HepG2 (cell line): Measurements from ENCODE around the gene STUB1. TPM values are rescaled to one million over a fixed set of nuclear protein-coding genes. Genes with fewer than 3 reads are reported as not detected.

ENCODE experiments used
- BHLHE40 ChIP-seq: IDR thresholded peaks from 2 replicates; pipeline ENCODE4 v1.6.1; 2011; ENCODE audit warnings: low read length, improper control_type of control experiment
- CC2D1A ChIP-seq: sonication (generic); formaldehyde crosslinking; IDR thresholded peaks from 2 replicates; pipeline ENCODE4 v1.8.1; 2023; ENCODE audit warnings: mild to moderate bottlenecking, missing genetic modification reagents
- DMTF1 ChIP-seq: sonication (generic); formaldehyde crosslinking; IDR thresholded peaks from 2 replicates; pipeline ENCODE4 v1.4.0; 2020; ENCODE audit warnings: mild to moderate bottlenecking, missing genetic modification reagents
- FOXM1 ChIP-seq: sonication (generic); formaldehyde crosslinking; IDR thresholded peaks from 2 replicates; pipeline ENCODE4 v1.5.0; 2020; ENCODE audit warnings: missing genetic modification reagents
- KLF6 ChIP-seq: IDR thresholded peaks from 2 replicates; pipeline ENCODE4 v1.8.0; 2016; ENCODE audit warnings: missing biosample characterization, missing genetic modification reagents
- NFE2 ChIP-seq: sonication (generic); formaldehyde crosslinking; IDR thresholded peaks from 2 replicates; pipeline ENCODE4 v1.4.0; 2020; ENCODE audit warnings: missing genetic modification reagents
- SALL1 ChIP-seq: sonication (generic); formaldehyde crosslinking; IDR thresholded peaks from 2 replicates; pipeline ENCODE4 v1.8.0; 2022; ENCODE audit warnings: mild to moderate bottlenecking, missing genetic modification reagents
- SCMH1 ChIP-seq: sonication (generic); formaldehyde crosslinking; IDR thresholded peaks from 2 replicates; pipeline ENCODE4 v1.9.0; 2021; ENCODE audit warnings: missing genetic modification reagents, mild to moderate bottlenecking, borderline replicate concordance
- SNRNP70 ChIP-seq: fragments of 200-400 bp; formaldehyde crosslinking; IDR thresholded peaks from 2 replicates; pipeline ENCODE4 v1.6.1; 2017; ENCODE audit warnings: mild to moderate bottlenecking, low read depth, low read length, moderate library complexity
- TCF7L2 ChIP-seq: IDR thresholded peaks from 2 replicates; pipeline ENCODE4 v1.6.1; 2011; ENCODE audit warnings: mild to moderate bottlenecking, low read depth, low read length, moderate library complexity
- ZBTB34 ChIP-seq: sonication (generic); formaldehyde crosslinking; IDR thresholded peaks from 2 replicates; pipeline ENCODE4 v1.8.0; 2022; ENCODE audit warnings: mild to moderate bottlenecking, missing genetic modification reagents
- ZGPAT ChIP-seq: IDR thresholded peaks from 2 replicates; pipeline ENCODE4 v1.6.1; 2016; ENCODE audit warnings: mild to moderate bottlenecking
- ZKSCAN5 ChIP-seq: sonication (generic); formaldehyde crosslinking; IDR thresholded peaks from 2 replicates; pipeline ENCODE4 v1.5.1; 2020; ENCODE audit warnings: mild to moderate bottlenecking, missing genetic modification reagents
- ZMYM2 ChIP-seq: sonication (generic); formaldehyde crosslinking; IDR thresholded peaks from 2 replicates; pipeline ENCODE4 v1.8.0; 2022; ENCODE audit warnings: mild to moderate bottlenecking, missing genetic modification reagents
- ZNF124 ChIP-seq: sonication (generic); formaldehyde crosslinking; IDR thresholded peaks from 2 replicates; pipeline ENCODE4 v1.4.0; 2020; ENCODE audit warnings: missing genetic modification reagents
- ZNF18 ChIP-seq: sonication (generic); formaldehyde crosslinking; IDR thresholded peaks from 2 replicates; pipeline ENCODE4 v1.8.0; 2022; ENCODE audit warnings: mild to moderate bottlenecking, missing genetic modification reagents; ENCODE audit not compliant: insufficient replicate concordance
- ZNF20 ChIP-seq: sonication (generic); formaldehyde crosslinking; IDR thresholded peaks from 2 replicates; pipeline ENCODE4 v1.4.0; 2020; ENCODE audit warnings: mild to moderate bottlenecking, moderate library complexity, missing genetic modification reagents
- ZNF558 ChIP-seq: sonication (generic); formaldehyde crosslinking; IDR thresholded peaks from 2 replicates; pipeline ENCODE4 v1.9.0; 2022; ENCODE audit warnings: mild to moderate bottlenecking, missing genetic modification reagents, borderline replicate concordance
- ZNF569 ChIP-seq: sonication (generic); formaldehyde crosslinking; IDR thresholded peaks from 2 replicates; pipeline ENCODE4 v1.5.0; 2020; ENCODE audit warnings: mild to moderate bottlenecking, missing genetic modification reagents, moderate library complexity, borderline replicate concordance
- ZNF740 ChIP-seq: sonication (generic); formaldehyde crosslinking; IDR thresholded peaks from 2 replicates; pipeline ENCODE4 v1.4.0; 2020; ENCODE audit warnings: missing genetic modification reagents
- ZNF878 ChIP-seq: sonication (generic); formaldehyde crosslinking; IDR thresholded peaks from 2 replicates; pipeline ENCODE4 v1.8.1; 2023; ENCODE audit warnings: mild to moderate bottlenecking, missing genetic modification reagents, moderate library complexity
- polyA plus RNA-seq, 8 experiments: library from polyadenylated mRNA; depleted of rRNA in 3 of 8; stranded (reverse) in 7 of 8; unstranded in 1 of 8; fragments of >200 nt; fragmentation: Illumina TruSeq in 4 of 8; extraction: Trizol in 4 of 8; gene quantifications; 2 replicates each; pipeline versions ENCODE4 v1.2.1 to v1.2.3, GENCODE V29; 2011 to 2016; ENCODE audit warnings: low read depth in 4 of 8, missing spikeins in 1 of 8, mixed read lengths in 1 of 8; ENCODE audit not compliant: insufficient read depth in 1 of 8
- total RNA-seq, 5 experiments: library from RNA; depleted of rRNA; stranded (reverse); fragments of >200 nt; fragmentation: Illumina TruSeq; extraction: Trizol; gene quantifications; 2 replicates each; pipeline ENCODE4 v1.2.3, GENCODE V29; 2016; ENCODE audit warnings: low read depth in 1 of 5

STUB1 gene
- total and polyA plus RNA-seq, 2 of the 13 experiments (the other 11 are each of a cell fraction or from before 2014, with no cell fraction given): 52.9 to 78.2 TPM

- TF ChIP-seq ZNF18 (no peak), ZNF740 (CRISPR knock-in tag) (no peak), TCF7L2 (no peak), ZNF124 (no peak), ZGPAT (CRISPR knock-in tag) (peak; percentile 54; the same call in 1 of the 2 replicates), BHLHE40 (no peak), ZKSCAN5 (CRISPR knock-in tag) (0 out of 2 replicates have a peak, but pooled peaks have one; percentile 69), ZNF20 (no peak), SNRNP70 (no peak), ZNF558 (CRISPR knock-in tag) (0 out of 2 replicates have a peak, but pooled peaks have one; percentile 41), SALL1 (CRISPR knock-in tag) (peak; percentile 64), ZBTB34 (CRISPR knock-in tag) (no peak), DMTF1 (CRISPR knock-in tag) (no peak), NFE2 (CRISPR knock-in tag) (no peak), KLF6 (CRISPR knock-in tag) (0 out of 2 replicates have a peak, but pooled peaks have one; percentile 63), ZNF878 (no peak), CC2D1A (no peak), ZNF569 (CRISPR knock-in tag) (no peak), ZMYM2 (CRISPR knock-in tag) (no peak), SCMH1 (CRISPR knock-in tag) (no peak), FOXM1 (CRISPR knock-in tag) (no peak)
These were observed 34.1 kb upstream of the STUB1 start (continued) for GRCh38 chr16:645852-646678.
